SW480 (cell line): ENCODE results near the gene SLC25A19.

ENCODE experiments used
- DNase-seq: peaks from one replicate; pipeline ENCODE4 v3.0.0-alpha.2; 2016; ENCODE audit warnings: low spot score

Gene SLC25A19

GRCh38 chr17:75241502-75241901 lies 47.7 kb downstream of the SLC25A19 start:
- no peak for DNase-seq

DNA sequence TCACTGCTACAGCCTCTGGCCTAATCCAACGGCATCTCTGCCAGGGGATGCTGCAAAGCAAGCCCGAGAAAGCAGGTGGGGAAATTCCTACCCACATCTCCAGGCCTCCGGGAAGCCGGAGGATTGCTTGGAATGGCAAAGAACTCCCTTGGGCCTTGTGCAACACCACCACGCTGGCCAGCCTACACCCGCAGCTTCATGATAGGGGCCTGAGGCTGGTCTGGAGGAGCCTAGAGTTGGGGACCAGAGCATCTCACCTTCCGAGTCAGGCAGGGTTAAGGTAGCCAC lies 48.1 kb downstream of the SLC25A19 start:
- no peak for DNase-seq

- DNase-seq, result peak; percentile 34
These were observed 48.7 kb downstream of the SLC25A19 start for GRCh38 chr17:75240394-75241142.

GRCh38 chr17:75239778-75240393 lies 49.3 kb downstream of the SLC25A19 start:
- DNase-seq, result no peak

- DNase-seq, result no peak
These were observed 50.0 kb downstream of the SLC25A19 start for GRCh38 chr17:75239214-75239613.

DNA sequence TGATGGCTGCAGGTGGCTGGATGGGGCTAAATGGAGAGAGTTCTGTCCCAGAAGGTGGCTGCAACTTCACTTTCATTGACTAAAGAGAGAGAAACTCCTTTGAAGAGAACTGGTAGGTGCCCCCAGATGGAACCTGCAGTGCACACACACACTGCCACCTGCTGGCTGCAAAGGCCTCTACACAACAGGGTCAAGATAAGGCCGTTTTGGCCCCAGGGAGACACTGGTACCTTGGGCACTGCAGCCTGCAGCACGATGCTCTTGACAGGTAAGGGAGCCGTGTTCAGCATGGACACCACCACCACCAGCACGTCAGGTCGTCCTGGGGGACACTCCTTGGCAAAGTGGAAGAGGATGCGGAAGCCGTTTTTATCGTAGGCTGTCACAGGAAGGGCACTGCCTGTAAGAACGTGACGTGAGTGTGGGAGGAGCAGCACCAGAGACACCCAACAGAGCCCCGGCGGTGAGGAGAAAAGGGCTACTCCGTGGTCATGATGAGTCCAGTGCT lies 50.5 kb downstream of the SLC25A19 start:
- DNase-seq, result peak; percentile 71

- no peak for DNase-seq
These were observed 51.1 kb downstream of the SLC25A19 start for GRCh38 chr17:75238020-75238580.

DNA sequence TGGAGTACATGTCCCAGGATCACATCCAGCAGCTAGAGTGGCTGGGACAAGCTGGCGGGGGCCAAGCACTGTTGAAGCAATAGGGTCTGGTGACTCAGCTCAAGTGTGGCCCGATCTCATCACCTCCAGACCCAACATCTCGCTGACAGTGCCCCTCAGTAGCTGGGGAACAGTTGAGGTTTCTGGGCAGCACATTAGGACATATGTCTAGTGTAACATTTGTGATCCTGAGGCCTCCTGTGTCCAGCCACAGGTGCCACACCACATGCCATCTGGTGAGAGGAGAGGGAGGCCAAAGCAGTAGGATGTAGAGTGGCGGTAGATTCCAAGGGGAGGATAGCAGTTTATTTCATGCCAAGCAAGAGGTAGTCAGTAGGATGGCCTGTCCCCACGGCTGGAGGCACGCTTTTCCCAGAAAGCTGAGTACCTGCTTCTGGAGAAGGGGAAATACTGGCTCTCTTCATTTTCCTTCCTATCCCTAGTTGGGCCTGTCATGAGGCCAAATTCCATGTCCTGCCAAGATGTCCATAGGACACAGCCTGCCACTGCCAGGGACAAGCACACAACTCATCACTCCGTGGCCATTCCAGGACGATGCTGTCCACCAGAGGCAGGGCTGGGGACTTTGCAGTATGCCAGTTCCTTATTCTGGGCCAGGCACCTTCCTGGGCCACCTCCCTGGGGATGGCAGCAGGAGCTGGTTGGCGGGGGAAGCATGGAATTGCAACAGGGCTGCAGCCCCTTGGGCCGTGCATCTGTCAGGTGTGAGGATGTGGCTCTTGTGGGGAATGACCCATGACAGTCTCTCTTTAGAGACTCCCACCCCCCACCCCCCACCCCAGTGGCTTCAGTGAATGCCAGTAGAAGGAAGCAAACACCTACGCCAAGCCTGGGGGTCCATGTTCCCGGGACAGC lies 51.9 kb downstream of the SLC25A19 start:
- no peak for DNase-seq

GRCh38 chr17:75232786-75233185 lies 56.4 kb downstream of the SLC25A19 start:
- no peak for DNase-seq

DNA sequence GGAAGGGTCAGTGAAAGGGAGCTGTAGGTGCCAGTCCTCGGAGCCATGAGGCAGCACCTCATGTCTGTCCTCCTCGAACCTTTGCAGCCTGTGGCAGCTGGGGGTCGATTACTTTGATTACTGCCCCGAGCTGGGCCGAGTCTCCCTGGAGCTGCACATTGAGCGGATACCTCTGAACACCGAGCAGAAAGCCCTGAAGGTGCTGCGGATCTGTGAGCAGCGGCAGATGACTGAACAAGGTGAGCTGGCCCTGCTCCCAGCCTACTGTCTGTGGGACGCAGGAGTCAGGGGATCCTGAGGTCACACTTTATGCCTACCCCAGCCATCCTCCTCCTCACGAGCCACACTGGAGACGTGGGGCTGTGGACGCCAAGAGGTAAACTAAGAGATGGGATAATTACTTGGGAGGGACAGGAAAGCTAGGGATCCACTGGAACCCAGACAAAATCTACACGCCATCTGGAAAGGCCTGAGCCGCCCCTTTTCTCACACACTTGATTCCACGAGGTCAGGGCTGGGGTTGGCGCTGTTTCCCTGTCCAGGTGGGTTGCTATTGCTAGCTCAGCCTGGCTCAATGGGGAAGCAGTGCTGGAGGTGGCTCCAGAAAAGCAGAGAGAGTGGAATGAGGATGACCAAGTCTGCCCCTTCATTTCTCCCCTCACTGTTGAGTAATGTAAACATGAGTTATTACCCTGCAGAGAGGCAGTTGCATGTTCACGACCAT lies 57.3 kb downstream of the SLC25A19 start:
- no peak for DNase-seq

DNA sequence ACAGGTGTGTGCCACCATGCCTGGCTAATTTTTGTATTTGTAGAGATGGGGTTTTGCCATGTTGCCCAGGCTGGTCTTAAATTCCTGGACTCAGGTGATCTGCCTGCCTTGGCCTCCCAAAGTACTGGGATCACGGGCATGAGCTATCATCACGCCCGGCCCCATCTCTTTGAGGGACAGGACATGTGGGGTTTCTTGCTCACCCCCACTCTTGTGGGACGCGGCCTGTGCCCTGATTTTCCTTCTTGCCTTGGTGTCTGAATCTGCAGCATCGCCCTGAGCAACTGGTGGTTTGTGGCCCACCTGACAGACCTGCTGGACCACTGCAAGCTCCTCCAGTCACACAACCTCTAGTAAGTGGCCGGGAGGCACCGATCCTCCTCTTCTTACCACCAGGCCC lies 58.2 kb downstream of the SLC25A19 start:
- DNase-seq, result no peak

- no peak for DNase-seq
These were observed 60.4 kb downstream of the SLC25A19 start for GRCh38 chr17:75228847-75229246.

- no peak for DNase-seq
These were observed 60.9 kb downstream of the SLC25A19 start for GRCh38 chr17:75228305-75228704.

- no peak for DNase-seq
These were observed 61.5 kb downstream of the SLC25A19 start for GRCh38 chr17:75227729-75228128.

DNA sequence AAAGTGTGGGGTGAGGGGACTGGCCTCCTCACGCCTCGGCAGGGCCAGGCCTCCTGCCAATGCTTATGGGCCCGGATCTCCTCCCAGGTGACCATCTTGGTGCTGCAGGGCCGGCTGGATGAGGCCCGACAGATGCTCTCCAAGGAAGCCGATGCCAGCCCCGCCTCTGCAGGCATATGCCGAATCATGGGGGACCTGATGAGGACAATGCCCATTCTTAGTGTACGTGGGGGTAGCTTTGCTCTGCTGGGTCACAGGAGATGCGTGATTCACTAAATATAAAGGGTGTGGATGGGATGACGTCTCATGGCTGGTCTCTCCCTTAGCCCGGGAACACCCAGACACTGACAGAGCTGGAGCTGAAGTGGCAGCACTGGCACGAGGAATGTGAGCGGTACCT lies 64.2 kb downstream of the SLC25A19 start:
- DNase-seq, result no peak
